HTR-8/SVneo (cell line): ENCODE data around the gene CDKAL1.

Source experiments
- DNase-seq: peaks from one replicate; pipeline ENCODE4 v3.0.0; 2011; ENCODE audit warnings: low spot score, mixed read lengths; ENCODE audit not compliant: insufficient read length
- FAIRE-seq: peaks from 2 replicates; lab custom pipeline; 2011; peaks lifted over from hg19 to GRCh38; lab: Jason Lieb, UNC

CDKAL1 gene

DNA sequence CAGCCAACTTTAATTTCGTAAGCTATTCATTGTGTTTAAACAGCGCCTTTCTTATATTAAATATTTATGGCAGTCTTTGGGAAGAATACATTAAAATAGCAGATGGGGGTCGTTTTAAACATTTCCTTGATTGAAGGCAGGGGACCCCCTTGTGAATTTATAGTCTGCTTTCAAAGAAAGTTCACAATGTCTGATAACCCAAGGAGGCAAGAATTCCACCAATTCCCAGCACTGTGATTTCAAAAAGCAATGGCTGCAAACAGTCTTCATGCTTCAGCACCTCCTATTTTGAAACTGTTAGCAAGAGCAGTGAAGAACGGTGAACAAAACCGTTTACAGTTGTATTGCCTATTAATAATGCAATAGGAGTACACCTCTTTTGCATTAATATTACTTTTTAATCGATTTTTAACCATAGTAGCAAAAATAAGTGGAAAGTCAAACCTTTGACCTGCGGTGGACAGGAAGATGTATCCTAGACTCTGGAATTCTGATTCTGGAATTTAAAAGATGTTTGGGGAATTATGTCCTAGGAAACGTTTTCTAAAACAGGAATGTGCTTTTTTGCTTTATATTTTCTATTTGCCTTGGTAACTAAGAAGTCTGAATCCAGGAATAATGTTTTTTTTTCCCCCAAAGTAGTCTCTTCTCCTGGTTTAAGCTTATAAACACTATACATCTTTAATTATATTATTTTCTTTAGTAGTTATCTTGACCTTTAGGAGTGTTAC is 393.0 kb downstream of the CDKAL1 start:
- DNase-seq (no peak), FAIRE-seq (no peak)

DNA sequence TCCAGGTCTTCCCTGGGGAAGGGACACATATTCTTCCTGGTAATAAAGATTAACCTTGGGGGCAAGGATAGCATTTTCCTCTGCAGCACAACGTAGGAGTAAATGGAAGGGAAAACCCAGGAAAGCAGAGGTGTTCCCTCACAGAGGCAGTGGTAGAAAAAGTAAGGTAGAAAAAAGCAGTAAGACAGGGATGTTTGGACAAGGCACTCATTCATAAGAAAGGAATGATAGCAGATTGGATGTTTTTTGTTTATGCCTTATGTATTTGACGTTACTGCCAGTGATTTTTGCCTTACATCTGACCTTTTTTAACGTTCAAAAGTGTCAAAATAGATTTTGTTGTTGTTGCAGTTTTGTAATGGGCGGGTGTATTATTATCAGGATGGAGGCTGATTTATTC is 395.0 kb downstream of the CDKAL1 start:
- FAIRE-seq (no peak), DNase-seq (no peak)

DNA sequence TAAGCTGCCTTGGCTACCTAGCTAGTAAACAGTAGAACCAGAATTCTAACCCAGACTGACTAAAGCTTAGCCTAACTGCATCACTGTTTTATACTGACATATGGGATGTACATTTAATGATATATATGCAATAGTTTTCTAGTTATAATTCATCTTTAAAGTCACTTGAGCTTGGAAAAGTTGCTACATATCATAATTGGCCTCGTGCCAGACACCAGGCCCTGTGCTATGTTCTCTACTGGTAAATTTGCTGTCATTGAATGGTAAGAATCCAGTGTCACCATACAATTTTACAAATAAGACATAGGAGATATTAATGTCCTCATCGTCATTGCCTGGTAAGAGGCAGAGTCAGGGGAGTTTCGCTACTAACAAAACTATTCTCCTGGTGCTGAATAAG is 396.8 kb downstream of the CDKAL1 start:
- DNase-seq (no peak), FAIRE-seq (no peak)

DNA sequence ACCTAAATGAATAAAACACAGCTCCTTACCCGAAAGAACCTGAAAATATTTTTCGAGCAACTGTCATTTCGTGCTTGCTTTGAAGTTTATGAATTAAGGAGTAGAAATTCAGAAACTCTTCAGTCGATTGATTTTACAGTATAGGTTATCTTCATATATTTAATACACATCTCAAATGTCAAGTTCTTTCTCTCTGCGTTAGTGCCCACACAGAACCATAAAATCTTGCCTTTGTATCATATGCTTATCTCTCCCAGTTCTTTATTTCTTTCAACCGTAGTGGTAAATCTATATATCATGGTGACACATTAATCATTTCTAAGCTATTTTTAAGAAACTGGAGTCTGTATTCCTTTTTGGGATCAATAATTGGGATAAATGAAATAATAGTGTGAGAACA is 397.5 kb downstream of the CDKAL1 start:
- no peak for FAIRE-seq
- DNase-seq = no peak

DNA sequence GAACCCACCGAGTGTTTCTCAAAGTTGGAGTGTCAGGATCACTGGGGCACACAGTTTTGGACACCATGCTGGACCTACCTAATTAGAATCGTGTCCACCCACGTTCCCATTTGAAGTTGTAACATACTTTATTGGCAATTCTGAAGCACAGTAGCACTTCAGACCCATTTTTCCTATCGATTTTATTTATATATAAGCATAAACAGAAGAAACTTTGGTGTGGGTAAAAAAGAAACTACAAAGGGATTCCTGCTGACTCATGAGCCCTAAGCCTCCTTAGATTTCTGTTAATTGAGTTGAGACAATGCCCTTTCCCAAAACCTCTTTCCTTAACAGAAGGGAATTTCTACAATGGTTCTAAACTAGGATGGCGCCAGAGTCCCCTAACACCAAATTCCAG is 398.0 kb downstream of the CDKAL1 start:
- no peak for FAIRE-seq
- no peak for DNase-seq

DNA sequence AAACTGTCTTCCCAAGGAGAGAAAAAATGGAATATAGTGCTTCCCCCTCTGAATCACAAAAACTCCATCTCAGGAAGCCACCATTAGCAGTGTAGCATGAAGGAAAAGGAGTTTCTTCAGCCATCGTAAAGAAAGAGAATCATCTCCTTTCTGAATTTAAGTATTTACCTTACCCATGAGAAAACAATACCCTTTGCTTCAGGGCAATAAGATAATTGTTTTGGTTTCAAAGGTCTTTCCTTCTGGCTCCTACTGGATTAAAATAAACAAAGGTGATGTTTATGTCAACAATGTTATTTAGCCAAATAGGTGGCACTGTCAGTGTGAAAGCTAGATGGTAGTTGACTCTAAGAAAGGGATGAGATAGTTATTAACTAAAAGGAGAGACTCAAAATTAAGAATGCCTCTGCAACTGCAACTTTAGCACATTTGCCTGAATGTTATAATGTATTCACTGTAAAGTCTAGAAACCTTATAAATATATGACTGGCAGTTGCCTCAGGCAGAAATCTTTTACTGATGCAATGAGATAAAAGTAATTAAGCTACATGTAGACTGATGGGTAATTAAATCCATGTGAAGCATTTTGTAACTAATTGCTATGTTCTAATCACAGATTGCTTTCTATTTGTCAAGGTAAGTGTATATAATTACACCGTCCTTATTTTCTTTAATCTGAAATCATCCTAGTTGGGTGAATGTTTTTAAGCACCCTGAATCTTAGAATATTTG is 399.0 kb downstream of the CDKAL1 start:
- FAIRE-seq (no peak), DNase-seq (no peak)

DNA sequence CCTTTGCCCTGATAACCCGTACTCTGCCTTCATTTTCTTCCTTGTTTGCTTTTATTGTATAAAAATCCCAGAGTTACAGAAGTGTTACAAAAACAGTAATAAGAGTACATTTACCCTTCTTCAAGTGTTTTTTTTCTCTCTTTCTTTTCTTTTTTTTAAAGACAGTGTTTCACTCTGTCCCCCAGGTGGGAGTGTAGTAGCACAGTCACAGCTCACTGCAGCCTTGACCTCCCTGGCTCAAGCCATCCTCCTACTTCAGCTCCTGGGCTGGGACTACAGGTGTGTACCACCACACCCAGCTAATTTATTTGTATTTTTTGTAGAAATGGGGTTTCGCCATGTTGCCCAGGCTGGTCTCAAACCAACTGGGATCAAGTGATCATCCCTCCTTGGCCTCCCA is 402.7 kb downstream of the CDKAL1 start:
- no peak for FAIRE-seq
- DNase-seq = no peak

DNA sequence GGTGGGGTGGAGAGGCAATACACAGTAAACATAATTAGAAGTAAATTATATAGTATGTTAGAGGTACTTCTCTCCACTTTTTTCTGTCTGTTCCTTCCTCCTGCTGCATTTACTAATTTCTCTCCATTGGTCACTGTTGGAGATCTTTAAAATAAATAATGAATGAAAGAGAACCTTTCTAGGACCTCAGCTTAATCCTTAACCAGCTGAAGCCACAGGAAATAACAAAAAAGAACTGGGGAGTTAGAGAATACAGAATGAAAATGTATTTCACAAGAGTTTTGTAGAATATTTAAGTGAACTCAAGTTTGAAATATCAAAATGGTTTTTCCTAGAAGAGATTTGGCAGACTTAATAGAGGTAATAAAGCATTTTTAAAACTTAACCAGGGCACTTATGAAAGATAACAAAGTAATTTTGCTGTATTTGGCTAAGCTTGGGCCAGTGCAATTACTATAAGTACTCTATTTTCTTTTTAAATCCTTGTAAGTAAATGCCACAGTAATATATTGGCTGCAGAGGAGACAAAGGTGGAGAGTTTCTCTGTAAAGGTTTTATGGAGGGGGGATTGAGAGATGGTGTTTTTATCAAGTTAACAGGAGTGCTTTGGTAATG is 405.0 kb downstream of the CDKAL1 start:
- FAIRE-seq (no peak), DNase-seq (no peak)

DNA sequence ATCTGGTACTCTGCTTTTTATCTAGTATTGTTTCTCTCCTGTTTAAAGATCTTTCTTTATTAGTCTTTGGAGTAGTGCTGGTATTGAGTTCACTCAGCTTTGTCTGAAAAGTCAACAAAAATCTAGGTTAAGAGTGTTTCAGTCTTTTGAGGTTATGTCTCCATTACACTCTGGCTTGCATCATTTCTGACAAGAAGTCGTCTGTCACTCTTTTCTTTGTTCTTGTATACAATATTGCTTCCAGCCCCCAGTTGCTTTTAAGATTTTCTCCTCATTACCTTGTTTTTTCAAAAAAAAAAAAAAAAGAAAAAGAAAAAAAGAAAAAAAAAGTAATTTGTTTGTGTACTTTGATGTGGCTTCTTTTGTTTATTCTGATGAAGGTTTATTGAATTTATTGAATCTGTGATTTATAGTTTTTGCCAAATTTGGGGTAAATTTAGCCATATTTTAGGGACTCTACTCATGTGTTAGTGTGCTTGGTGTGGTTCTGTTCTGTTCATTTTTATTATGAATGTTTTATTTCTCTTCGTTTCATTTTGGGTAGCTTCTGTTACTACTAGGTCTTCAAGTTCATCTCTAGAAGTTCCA is 408.9 kb downstream of the CDKAL1 start:
- FAIRE-seq (no peak), DNase-seq (no peak)

DNA sequence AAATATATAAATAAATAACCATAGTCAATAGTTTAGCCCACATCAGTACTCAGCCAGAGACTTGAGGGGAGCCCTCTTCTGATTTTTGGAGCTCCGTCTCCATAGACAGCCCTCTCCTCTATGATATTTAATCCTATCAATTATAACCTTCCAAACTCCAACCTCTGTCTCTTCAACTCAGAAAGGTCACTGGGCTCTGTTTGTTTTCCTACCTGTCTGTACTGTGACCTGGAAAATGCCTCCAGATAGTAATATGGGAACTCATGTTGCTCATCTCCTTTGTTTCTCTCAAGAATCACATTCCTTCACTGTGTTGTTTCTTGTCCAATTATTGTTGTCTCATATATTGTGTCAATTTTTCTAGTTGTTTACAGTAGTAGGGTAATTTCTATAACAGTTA is 409.7 kb downstream of the CDKAL1 start:
- no peak for FAIRE-seq

DNA sequence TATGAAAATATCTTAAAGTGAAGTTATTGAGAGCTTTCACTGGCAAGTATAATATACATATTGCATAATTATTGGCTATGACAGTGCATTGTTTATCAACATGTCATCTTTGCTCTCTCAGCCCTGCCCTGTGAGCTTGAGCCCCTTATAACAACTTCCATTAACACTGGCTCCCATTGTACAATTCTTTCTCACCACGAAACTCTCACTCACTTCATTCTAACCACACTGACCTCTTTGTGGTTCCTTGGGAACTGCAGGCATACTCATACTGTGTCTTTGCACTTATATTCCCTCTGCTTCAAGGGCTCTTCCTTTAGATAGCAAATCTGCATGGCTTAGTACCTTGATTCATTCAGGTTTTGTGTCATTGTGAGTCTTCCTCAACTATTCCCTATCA is 411.8 kb downstream of the CDKAL1 start:
- DNase-seq (no peak), FAIRE-seq (no peak)

More for the DNA sequence above, 409.7 kb downstream of the CDKAL1 start:
- no peak for DNase-seq

DNA sequence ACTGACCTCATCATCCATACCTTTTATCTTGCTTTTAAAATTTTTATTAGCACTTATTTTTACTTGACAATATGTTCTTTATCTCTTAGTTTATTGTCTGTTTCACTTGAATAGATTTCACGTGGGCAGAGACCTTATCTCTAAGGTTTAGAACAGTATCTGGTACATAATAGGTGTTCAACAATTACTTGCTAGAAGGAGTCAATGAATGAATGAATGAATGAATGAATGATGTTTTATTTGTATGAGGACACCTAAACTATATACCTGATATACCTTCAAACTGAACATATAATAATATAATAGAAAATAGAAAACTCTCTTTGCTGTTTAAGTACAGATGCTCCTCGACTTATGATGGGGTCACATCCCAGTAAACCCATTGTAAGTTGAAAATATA is 412.6 kb downstream of the CDKAL1 start:
- FAIRE-seq = no peak
- DNase-seq = no peak

DNA sequence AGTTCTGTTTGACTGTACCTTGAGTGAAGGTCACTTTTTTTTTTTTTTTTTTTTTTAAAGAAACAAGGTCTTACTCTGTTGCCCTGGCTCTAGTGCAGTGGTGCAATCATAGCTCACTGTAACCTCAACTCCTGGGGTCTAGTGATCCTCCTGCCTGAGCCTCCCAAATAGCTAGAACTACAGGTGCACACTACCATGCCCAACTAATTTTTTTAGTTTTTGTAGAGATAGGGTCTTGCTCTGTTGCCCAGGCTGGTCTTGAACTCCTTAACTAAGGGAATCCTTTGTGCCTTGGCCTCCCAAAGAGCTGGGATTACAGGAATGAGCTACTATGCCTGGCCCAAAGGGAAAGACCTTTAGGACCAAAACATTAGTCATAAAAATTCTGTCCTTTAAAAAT is 413.7 kb downstream of the CDKAL1 start:
- DNase-seq = no peak
- no peak for FAIRE-seq

DNA sequence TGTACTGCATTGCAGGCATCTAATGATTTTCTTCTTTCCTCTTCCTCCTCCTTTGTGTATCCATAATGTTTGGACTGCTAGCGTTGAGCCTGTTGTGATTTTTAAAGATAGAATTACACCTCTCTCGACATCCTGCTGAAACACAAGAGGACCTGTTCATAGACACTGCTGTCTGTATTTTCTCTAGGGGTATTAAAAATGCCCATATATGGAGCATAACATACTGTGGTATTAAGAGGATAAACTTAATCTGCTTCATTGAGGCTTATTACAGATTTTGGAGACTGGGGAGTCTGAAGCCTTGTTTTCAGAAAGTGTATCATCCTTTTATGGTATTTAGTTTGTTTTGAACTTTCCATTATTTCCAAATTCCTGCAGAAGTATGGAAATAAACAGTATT is 414.3 kb downstream of the CDKAL1 start:
- DNase-seq (no peak), FAIRE-seq (no peak)

DNA sequence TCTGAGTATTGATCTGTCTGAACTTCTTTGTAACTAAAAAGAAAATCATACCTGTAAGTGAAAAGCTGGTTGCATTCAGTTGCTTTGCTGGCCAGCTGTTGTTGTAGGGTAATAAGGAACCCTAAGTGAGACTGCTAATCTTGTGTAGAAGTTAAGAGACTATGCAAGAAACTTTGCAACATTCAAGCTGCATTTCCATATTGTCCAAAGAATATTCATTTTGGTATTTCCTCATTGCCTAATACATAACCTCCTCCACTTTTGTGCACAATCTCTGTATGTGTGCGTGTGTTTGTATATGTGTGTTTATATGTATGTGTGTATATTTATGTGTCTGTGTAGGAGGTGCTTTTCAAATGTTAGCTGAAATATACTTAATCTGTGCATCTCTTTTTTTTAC is 414.9 kb downstream of the CDKAL1 start:
- FAIRE-seq (no peak), DNase-seq (no peak)

DNA sequence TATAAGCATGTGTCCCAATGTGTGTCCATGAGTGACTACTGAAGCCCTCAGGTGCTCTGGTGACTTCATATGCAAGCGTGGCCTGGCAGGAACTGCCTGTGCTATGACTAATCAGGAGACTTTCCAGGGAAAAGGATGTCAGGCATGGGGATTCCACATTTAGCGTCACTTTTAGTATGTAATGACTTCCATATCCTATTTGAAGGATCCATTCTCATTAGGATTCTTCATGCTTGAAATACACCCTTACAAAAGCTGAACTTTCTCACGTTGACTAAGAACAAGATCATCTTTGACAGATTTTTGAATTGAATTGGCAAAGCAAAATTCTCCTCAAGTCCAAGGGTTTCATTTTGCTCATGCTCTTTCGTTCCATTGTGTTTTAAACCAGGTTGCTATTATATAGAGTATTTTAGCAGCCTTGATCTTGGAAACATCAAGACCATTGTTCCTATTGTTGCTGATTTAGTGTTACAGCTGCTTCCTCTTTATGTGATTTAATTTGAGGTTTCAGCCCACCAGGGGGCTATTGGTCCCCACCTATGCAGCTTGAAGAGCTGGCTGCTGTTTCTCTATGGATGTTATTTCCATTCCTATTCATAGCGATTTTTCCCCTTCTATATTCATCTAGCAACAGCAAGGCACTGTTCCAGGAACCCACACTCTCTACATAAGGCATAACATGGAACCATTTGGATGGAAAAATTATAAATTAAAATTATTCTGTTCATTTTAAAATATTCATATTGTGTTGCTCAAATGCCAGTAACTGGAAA is 418.6 kb downstream of the CDKAL1 start:
- peak; percentile 45 for DNase-seq

DNA sequence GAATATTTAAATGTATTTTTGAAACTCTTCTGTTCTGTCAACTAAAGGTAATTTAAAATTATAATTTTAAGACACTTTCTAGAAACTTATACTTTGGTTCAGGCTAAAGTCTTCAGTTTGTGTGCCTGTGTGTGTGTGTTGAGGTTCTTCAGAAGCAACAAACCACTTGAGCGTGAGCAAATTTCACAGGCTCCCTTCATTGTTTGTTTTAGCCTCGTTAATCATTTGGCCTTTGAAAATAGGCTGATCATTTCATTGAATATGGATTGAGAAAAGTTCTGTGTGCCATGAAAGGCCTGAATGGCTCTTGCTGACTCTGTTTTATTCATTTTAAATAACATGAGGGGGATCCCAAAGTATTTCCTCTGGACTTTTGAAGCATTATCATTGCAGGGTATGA is 420.1 kb downstream of the CDKAL1 start:
- DNase-seq (no peak), FAIRE-seq (no peak)

More for the DNA sequence above, 418.6 kb downstream of the CDKAL1 start:
- peak; percentile 13 for FAIRE-seq

DNA sequence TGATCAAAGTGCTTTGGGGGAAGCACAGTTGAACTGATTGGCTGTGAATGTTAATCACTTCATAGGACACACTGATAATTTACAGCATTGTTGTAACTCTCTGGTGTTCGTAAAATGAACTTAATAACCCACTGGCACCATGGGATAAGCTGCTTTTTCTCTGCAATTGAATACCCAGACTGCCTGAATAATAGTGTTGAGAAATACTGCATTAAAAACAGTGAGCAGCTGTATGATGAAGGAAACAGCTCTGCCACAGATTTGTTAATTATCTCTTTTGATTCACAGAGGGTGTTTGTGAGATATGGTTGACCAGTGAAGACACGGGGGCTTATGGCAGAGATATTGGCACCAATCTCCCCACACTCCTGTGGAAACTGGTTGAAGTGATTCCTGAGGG is 420.9 kb downstream of the CDKAL1 start:
- FAIRE-seq (no peak), DNase-seq (no peak)

DNA sequence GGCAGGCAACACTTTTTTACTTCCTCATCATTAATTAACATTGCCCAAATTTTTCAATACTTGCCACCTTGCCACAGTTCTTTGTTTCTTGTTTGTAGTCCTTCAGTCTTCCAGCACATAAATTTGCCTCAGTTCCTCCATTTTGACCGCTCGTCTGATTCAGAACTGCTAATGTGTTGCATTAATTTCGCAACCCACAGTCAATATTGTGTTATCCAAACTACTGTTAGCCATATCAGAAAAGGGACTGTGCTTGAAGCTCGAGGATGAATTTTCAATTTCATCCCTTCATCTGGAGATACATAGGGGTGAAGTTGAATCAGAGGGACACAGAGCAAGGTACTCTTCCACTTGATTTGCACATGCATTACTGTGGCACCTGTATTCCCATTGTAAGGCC is 421.5 kb downstream of the CDKAL1 start:
- FAIRE-seq = no peak

DNA sequence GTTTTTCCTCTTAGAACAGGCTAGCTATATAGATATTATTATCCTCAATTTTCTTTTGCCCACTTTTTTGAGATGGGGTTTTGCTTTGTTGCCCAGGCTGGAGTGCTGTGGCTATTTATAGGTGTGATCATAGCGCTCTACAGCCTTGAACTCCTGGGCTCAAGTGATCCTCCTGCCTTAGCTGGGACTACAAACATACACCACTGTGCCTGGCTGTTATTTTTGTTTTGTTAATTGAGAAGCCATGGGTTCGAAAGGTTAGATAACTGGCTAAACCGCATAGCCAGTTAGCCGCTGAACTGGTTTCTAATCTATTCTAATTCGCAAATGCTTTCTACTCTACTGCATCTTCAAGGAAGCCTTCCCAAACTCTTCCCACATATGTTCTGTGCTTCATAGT is 425.8 kb downstream of the CDKAL1 start:
- DNase-seq (no peak), FAIRE-seq (no peak)

More for the DNA sequence above, 421.5 kb downstream of the CDKAL1 start:
- DNase-seq = no peak
